ENCODE measurements around the gene GFRA1. TPM values are rescaled to one million over a fixed set of nuclear protein-coding genes. Genes with fewer than 3 reads are reported as not detected.

GFRA1 gene
- total RNA-seq, 1 experiment from 2014 or later: 0.30 TPM

GRCh38 chr10:116253716-116254115 lies 19.3 kb downstream of the GFRA1 start:
- ChIA-PET RAD21 (ENCODE audit: low non-redundant PET in 1 of 2, low total read pairs in 2 of 2, uncharacterized antibody in 2 of 2, unreplicated experiment in 2 of 2) (no interaction called here), CTCF (no interaction called here), POLR2A (no interaction called here)
- Histone ChIP-seq H3K4me2 (ENCODE audit: low read length) (no peak overlapping the region), H3K4me1 (ENCODE audit: control insufficient read depth in 1 of 2, insufficient read depth in 2 of 2, low read length in 2 of 2) (no peaks in the 10 kb centered on the region), H3K9ac (ENCODE audit: low read length) (no peak overlapping the region), H3K4me3 (replicated peaks in 1 of 2; ENCODE audit: low read depth in 1 of 2, low read length in 2 of 2) (no peak overlapping the region), H3K27ac (ENCODE audit: low read depth, low read length) (no peak overlapping the region), H3K9me3 (ENCODE audit: control insufficient read depth in 1 of 2, insufficient read depth in 1 of 2, low read depth in 1 of 2, low read length in 2 of 2) (no peaks in the 10 kb centered on the region), H3K9me2 (ENCODE audit: insufficient read depth) (no peaks in the 10 kb centered on the region), H2AFZ (ENCODE audit: low read depth, low read length, poor library complexity, severe bottlenecking) (no peak overlapping the region), H3K27me3 (ENCODE audit: insufficient read depth, low read length) (peaks cover 46% of the 10 kb centered on the region), H3K79me2 (ENCODE audit: insufficient read depth, low read length) (no peaks in the 10 kb centered on the region), H4K20me1 (ENCODE audit: insufficient read depth) (no peaks in the 10 kb centered on the region), H3K36me3 (ENCODE audit: control insufficient read depth in 1 of 2, insufficient read depth in 2 of 2, low read length in 2 of 2) (no peaks in the 10 kb centered on the region)
- DNase-seq (ENCODE audit: low read depth, low spot score) (no peak), ATAC-seq (no peak)
- intact Hi-C loops (cut with micrococcal nuclease): no loop called here
- TF ChIP-seq CTCF (IDR thresholded peaks at IDR 0.05 in 2 of 3, conservative IDR thresholded peaks at IDR 0.05 in 1 of 3; ENCODE audit: borderline replicate concordance in 1 of 3, insufficient read depth in 1 of 3, low read depth in 2 of 3, low read length in 2 of 3) (no peak), RAD21 (IDR thresholded peaks at IDR 0.05; ENCODE audit: low read depth) (no peak), SP1 (IDR thresholded peaks at IDR 0.05; ENCODE audit: low read depth) (no peak), JUND (IDR thresholded peaks at IDR 0.05) (no peak), ATF3 (IDR thresholded peaks at IDR 0.05) (no peak), MAX (IDR thresholded peaks at IDR 0.05) (no peak), POLR2A (IDR thresholded peaks at IDR 0.05; ENCODE audit: borderline replicate concordance, extremely low read depth, insufficient read depth, insufficient read length) (no peak), ELF1 (IDR thresholded peaks at IDR 0.05; ENCODE audit: borderline replicate concordance, low read depth) (no peak), EZH2 (IDR thresholded peaks at IDR 0.05) (no peak), SRF (IDR thresholded peaks at IDR 0.05; ENCODE audit: low read depth) (no peak), TCF7L2 (IDR thresholded peaks at IDR 0.05; ENCODE audit: borderline replicate concordance, extremely low read depth, insufficient read depth, insufficient read length) (no peak), SIN3A (IDR thresholded peaks at IDR 0.05; ENCODE audit: low read depth) (no peak), POLR2AphosphoS5 (IDR thresholded peaks at IDR 0.05; ENCODE audit: low read depth, low read length) (no peak)
- no TSS peak for BruUV-seq (replicated peaks)
